HUES48 (cell line): Measurements from ENCODE around the gene ARL2BP.

Source experiments
- H3K27ac ChIP-seq: one replicate; pipeline ENCODE4 v1.7.0; 2013; ENCODE audit warnings: low read depth, low read length, inconsistent platforms
- H3K27me3 ChIP-seq: 2 replicates; pipeline ENCODE4 v1.6.1; 2013; ENCODE audit warnings: mild to moderate bottlenecking, low read length; ENCODE audit not compliant: control insufficient read depth, insufficient read depth
- H3K36me3 ChIP-seq: 2 replicates; pipeline ENCODE4 v1.6.1; 2013; ENCODE audit warnings: low read length; ENCODE audit not compliant: control insufficient read depth, insufficient read depth
- H3K4me1 ChIP-seq: 2 replicates; pipeline ENCODE4 v1.6.1; 2013; ENCODE audit warnings: mild to moderate bottlenecking, low read length; ENCODE audit not compliant: control insufficient read depth, insufficient read depth
- H3K4me3 ChIP-seq: 2 replicates; pipeline ENCODE4 v1.5.1; 2013; ENCODE audit warnings: mild to moderate bottlenecking, low read depth, low read length
- H3K9ac ChIP-seq: 2 replicates; pipeline ENCODE4 v1.6.1; 2013; ENCODE audit warnings: mild to moderate bottlenecking, low read depth, low read length, moderate library complexity
- H3K9me3 ChIP-seq: 2 replicates; pipeline ENCODE4 v1.6.1; 2013; ENCODE audit warnings: low read length; ENCODE audit not compliant: control insufficient read depth, insufficient read depth

ARL2BP gene

DNA sequence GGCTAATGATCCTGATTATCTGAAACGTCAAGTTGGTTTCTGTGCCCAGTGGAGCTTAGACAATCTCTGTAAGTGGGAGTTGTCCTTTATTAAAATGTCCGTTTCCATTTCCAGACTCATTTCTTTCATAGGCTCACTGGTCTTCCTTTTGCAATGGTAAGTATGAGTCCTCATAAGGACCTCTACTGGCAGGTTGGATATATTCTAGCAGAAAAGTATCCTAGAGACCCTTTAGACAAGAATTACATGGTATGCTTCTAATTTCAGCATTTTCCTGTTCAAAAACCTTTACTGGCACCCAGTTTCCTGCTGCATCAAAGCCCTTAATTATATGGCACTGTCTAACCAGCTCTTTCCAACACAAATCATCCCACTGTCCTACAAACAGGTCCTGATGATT, 28.1 kb upstream of the ARL2BP start:
- H3K4me3 ChIP-seq: no peak overlapping the region

DNA sequence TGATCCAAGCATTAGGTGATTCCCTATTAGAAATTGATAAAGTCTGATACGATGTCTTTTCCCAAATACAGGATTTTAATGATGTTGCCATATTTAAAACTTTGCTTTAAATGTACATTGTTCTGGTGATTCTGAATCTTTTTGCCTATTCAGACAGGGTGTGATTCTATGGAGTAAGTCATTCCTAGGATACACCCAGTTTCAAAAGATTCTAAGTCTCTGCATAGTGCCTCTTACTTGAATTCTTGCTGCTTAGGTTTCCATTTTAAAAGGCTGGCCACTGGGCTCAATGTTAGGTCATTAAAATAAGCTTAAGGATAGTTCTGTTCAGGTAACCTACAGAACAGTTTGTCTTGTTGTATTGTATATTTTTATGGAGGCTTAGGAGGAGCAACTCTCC, 22.0 kb upstream of the ARL2BP start:
- Histone ChIP-seq H3K4me3 (no peak overlapping the region), H3K4me1 (no peaks in the 10 kb centered on the region), H3K27ac (no peak overlapping the region), H3K36me3 (peaks cover 84% of the 10 kb centered on the region), H3K9ac (no peak overlapping the region), H3K9me3 (no peaks in the 10 kb centered on the region), H3K27me3 (no peaks in the 10 kb centered on the region)

More for the DNA sequence above, 28.1 kb upstream of the ARL2BP start:
- Histone ChIP-seq H3K27ac (no peak overlapping the region), H3K9me3 (no peaks in the 10 kb centered on the region), H3K9ac (no peak overlapping the region), H3K4me1 (no peaks in the 10 kb centered on the region), H3K27me3 (no peaks in the 10 kb centered on the region), H3K36me3 (peaks cover 82% of the 10 kb centered on the region)

DNA sequence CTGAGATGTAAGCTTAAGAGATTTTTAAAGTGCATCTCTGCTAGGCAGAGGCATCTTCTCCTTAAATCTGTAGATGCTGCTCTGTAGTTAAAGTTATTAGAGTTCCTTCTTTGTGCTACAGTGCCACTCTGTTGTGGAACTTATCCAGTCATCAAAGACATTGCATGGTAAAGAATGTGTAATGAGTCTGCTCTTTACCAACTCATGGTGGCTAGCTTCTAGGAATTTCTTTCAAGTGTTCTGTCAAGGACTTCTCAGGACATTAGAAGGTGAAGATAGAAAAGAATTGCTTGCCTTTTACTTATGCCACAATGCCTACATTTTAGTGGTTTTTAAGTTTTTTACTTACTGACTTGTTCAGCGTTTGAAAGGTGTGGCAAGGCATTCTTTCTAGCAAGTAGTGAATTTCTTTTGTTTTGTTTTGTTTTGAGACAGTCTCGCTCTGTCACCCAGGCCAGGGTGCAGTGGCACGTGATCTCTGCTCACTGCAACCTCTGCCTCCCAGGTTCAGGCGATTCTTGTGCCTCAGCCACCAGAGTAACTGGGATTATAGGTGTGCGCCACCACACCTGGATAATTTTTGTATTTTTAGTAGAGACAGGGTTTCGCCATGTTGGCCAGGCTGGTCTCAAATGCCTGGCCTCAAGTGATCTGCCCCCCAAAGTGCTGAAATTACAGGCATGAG, 20.3 kb upstream of the ARL2BP start:
- Histone ChIP-seq H3K36me3 (peaks cover 86% of the 10 kb centered on the region), H3K4me3 (no peak overlapping the region), H3K9me3 (no peaks in the 10 kb centered on the region), H3K9ac (no peak overlapping the region), H3K27ac (no peak overlapping the region), H3K4me1 (no peaks in the 10 kb centered on the region), H3K27me3 (no peaks in the 10 kb centered on the region)

DNA sequence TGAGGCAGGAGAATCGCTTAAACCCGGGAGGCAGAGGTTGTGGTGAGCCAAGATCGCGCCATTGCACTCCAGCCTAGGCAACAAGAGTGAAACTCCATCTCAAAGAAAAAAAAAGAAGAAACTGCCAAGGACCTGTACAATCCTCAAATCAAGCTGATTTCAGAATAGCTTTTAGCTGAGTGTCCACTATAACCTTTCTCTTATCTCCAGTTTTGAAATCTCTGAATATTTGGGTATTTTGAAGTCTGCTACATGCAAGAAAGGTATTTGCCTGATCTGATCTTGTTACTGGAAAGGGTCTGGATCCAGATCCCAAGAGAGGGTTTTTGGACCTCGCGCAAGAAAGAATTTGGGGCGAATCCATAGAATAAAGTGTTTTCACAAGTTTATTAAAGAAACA, 19.1 kb upstream of the ARL2BP start:
- Histone ChIP-seq H3K27me3 (no peaks in the 10 kb centered on the region), H3K27ac (no peak overlapping the region), H3K4me1 (no peaks in the 10 kb centered on the region), H3K4me3 (no peak overlapping the region), H3K9ac (no peak overlapping the region), H3K36me3 (peaks cover 84% of the 10 kb centered on the region), H3K9me3 (no peaks in the 10 kb centered on the region)

DNA sequence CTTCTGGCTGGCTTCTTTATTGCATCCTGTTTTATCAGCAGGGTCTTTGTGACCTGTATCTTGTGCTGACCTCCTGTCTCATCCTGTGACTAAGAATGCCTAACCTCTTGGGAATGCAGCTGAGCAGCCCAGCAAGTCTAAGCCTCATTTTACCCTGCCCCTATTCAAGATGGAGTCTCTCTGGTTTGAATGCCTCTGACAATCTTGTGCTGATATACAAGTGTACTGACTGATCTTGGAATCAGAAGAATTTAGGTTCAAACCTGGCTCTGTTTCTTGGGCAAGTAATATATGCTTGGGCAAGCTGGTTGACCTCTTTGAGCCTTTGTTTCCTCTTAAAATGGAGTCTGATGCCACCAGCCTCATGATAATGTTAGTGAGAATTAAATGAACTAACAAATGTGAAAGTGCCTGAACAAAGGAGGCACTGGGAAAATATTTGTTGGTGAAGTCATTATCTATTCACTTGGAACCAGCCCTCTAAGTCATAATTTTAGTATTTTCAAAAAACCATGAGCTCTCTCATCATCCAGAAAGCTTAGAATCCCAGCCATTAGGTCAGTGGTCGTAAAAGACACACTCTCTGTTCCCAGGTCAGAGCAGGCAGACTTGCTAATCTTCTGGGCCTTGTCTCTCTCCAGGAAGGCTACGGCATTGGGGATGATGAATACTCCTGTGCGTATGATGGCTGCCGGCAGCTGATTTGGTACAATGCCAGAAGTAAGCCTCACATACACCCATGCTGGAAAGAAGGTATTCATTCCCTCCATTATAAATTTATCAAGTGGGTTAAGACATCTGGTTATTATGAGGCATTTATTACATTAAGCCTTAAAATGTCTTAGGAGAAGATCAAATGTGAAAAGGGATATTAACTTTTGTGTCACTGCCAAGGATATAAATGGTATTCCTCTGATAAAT, 18.1 kb upstream of the ARL2BP start:
- no peaks in the 10 kb centered on the region for H3K27me3 ChIP-seq
- no peak overlapping the region for H3K4me3 ChIP-seq
- no peaks in the 10 kb centered on the region for H3K4me1 ChIP-seq
- no peaks in the 10 kb centered on the region for H3K9me3 ChIP-seq
- no peak overlapping the region for H3K27ac ChIP-seq
- peaks cover 84% of the 10 kb centered on the region for H3K36me3 ChIP-seq
- no peak overlapping the region for H3K9ac ChIP-seq

DNA sequence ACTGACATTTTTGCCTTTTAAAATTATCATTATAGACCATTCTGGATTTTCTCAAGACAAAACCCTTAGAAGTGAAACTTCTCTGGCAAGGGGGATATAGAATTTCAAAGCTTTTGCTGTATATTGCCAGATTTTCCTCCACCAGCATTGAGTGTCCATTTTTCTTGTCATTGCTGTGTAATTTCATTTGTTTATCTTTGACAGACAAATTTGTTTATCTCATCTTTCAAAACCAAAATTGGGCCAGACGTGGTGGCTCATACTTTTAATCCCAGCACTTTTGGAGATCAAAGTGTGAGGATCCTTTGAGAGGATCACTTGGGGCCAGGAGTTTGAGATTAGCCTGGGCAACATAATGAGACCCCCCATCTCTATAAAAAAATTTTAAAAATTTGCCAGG, 16.0 kb upstream of the ARL2BP start:
- H3K27ac ChIP-seq: no peak overlapping the region
- no peaks in the 10 kb centered on the region for H3K27me3 ChIP-seq
- no peaks in the 10 kb centered on the region for H3K9me3 ChIP-seq
- peaks cover 84% of the 10 kb centered on the region for H3K36me3 ChIP-seq
- no peaks in the 10 kb centered on the region for H3K4me1 ChIP-seq
- H3K4me3 ChIP-seq: no peak overlapping the region
- no peak overlapping the region for H3K9ac ChIP-seq

DNA sequence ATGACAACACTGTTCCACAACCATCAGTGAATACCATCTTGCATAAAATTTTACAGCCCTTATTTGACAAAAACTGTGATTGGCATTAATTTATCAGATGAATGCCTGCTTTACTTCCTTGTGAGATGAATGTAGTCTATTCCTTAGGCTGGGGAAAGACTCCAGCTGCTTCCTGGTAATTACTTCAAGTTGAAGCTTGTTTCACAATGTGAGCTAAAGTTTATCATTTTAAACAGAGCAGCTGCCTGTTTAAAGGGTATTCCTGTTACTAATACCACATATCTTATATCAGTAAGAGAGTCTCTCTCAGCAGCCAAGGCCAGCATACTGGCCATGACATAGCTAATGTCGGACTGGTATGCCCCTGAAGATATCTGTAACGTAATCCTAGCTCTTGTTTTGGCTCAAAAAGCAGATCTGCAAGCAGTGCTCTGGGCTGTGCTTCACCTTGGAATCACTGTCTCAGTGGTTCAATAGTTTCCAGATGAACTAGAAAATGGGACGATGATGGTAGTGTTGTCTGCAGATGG, 13.2 kb upstream of the ARL2BP start:
- no peak overlapping the region for H3K4me3 ChIP-seq
- peaks cover 88% of the 10 kb centered on the region for H3K36me3 ChIP-seq
- no peaks in the 10 kb centered on the region for H3K9me3 ChIP-seq
- no peaks in the 10 kb centered on the region for H3K4me1 ChIP-seq
- no peak overlapping the region for H3K9ac ChIP-seq
- no peak overlapping the region for H3K27ac ChIP-seq
- H3K27me3 ChIP-seq: no peaks in the 10 kb centered on the region

DNA sequence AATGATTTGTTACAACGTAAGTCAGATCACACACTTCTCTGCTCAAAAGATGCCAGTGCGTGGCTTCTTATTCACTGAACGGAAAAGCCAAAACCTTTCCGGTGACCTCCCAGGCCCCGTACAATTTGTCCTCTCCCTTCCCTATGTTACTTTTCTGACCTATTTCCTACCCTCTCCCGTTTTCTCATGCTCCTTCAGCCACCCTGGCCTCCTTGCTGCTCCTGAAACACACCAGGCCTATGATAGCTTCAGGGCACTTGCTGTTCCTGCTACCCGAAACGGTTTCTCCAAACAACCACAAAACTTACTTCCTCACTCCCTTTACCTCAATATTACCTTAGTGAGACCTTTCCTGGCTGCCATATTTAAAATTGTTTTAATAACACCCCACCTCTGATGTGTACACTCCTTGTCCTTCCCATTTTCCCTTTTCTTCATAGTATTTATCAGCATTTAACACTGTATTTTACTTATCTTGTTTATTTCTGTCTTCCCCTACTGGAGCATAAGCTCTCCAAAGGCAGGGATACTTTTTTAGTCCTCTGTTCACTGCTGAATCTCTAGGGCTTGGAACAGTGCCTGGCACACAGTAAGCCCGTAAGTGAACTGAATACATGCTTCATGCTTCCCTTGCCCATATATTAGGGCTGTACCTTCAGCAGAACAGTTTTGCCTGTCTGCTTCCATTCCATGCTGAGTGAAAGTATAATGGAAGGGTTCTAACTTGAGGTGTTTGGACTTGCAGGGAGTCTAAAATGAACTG, 10.9 kb upstream of the ARL2BP start:
- no peaks in the 10 kb centered on the region for H3K4me1 ChIP-seq
- H3K27ac ChIP-seq: no peak overlapping the region
- no peak overlapping the region for H3K4me3 ChIP-seq
- H3K27me3 ChIP-seq: no peaks in the 10 kb centered on the region
- no peak overlapping the region for H3K9ac ChIP-seq
- H3K9me3 ChIP-seq: no peaks in the 10 kb centered on the region
- peaks cover 81% of the 10 kb centered on the region for H3K36me3 ChIP-seq

DNA sequence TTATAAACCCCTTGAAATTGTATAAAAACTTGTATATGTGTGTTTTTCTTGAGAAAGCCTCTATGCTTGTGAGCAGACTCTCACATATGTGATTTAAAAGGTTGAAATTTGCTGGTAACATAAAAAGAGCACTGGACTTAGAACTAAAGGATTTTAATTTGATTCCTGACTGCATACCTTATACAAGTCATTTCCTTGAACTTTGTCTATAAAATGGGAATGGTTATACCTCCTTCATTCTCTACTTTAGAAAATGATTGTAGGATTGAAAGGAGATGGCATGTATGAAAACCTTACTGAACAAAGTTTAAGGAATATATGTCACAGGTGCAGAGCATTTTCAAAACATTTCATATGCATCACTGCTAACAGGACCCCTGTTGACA, 10.4 kb upstream of the ARL2BP start:
- Histone ChIP-seq H3K36me3 (peaks cover 83% of the 10 kb centered on the region), H3K27me3 (no peaks in the 10 kb centered on the region), H3K9me3 (no peaks in the 10 kb centered on the region), H3K4me3 (no peak overlapping the region), H3K27ac (no peak overlapping the region), H3K9ac (no peak overlapping the region), H3K4me1 (no peaks in the 10 kb centered on the region)

DNA sequence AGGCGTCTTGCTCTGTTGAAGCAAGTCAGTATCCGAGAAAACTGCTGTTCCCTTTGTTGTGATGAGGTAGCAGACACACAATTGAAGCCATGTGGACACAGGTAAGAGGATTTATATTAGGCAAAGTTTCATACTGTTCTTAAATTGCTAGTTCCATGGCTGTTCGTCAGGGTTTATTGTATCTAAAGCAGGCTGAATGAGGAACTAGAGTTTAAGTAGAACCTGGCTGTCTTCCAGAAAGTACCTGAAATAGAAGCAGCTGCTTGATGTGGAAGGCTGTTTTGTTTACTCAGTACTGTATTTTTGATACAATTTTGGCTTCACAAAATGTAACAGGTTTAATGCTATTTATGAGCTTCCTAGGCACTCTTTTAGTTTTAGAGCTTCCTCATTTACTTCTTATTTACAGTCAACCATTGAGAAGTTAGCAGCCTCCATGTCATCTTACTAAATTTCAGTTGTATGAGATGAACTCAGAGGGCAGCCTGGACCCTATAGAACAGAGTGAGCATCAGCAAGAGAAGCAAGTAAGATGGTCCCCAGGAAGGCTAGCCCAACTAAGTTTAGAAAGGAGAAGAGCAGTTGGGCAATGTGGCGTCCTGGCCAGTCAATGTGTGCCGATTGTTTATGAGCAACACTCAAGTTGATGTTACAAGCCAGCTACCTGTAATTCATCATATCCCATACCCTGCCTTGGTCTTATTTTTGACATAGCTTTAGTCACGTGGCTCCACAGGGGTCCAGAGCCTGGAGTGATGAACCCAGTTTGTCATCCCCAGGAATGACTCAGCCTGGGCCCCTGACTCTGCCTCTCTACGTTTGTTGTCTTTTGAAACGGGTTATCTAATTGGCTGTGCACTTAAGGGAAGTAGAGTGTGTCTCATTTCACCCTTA, 9.7 kb upstream of the ARL2BP start:
- Histone ChIP-seq H3K9ac (no peak overlapping the region), H3K27ac (no peak overlapping the region), H3K4me3 (no peak overlapping the region), H3K36me3 (peaks cover 83% of the 10 kb centered on the region), H3K9me3 (no peaks in the 10 kb centered on the region), H3K27me3 (no peaks in the 10 kb centered on the region), H3K4me1 (no peaks in the 10 kb centered on the region)
